Measurements from ENCODE around the gene THSD4.

THSD4 gene

GRCh38 chr15:71701808-71702207, 586.5 kb downstream of the THSD4 start:
- H3K27ac ChIP-seq, result no peak overlapping the region
- TF ChIP-seq ZFX (IDR thresholded peaks at IDR 0.05), result no peak
- no peak for TF ChIP-seq CTCF (conservative IDR thresholded peaks at IDR 0.05)

GRCh38 chr15:71702496-71702895, 587.2 kb downstream of the THSD4 start:
- no peak overlapping the region for H3K27ac ChIP-seq
- TF ChIP-seq ZFX (IDR thresholded peaks at IDR 0.05) (no peak), CTCF (conservative IDR thresholded peaks at IDR 0.05) (no peak)

DNA sequence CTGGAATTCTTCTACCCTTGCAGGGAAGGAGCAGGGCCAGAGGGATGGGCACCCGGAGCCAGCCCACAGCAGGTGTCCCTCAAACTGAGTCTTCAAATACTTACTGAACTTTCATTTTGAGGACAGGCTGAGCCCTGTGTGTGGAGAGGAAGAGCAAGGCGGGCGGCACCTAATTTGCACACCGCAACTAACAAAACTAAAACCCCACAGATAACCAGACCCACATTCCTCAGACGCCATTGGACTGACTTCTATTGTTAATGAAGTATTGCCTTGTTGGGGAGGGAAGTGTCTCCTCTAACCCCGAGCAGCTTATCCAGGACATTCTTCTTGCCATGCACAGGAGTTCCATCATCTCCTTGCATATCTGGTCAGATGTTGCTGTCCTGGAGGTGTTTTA, 589.9 kb downstream of the THSD4 start:
- TF ChIP-seq CTCF (conservative IDR thresholded peaks at IDR 0.05) (no peak), ZFX (IDR thresholded peaks at IDR 0.05) (no peak)
- no peak overlapping the region for H3K27ac ChIP-seq

- no peak overlapping the region for H3K27ac ChIP-seq
- TF ChIP-seq ZFX (IDR thresholded peaks at IDR 0.05) (no peak), CTCF (conservative IDR thresholded peaks at IDR 0.05) (no peak)
Measured at GRCh38 chr15:71706461-71707229, 591.4 kb downstream of the THSD4 start.

GRCh38 chr15:71707230-71708050, 592.2 kb downstream of the THSD4 start:
- TF ChIP-seq ZFX (IDR thresholded peaks at IDR 0.05), result no peak
- no peak for TF ChIP-seq CTCF (conservative IDR thresholded peaks at IDR 0.05)
- H3K27ac ChIP-seq, result no peak overlapping the region

- H3K27ac ChIP-seq, result no peak overlapping the region
- TF ChIP-seq CTCF (conservative IDR thresholded peaks at IDR 0.05) (no peak), ZFX (IDR thresholded peaks at IDR 0.05) (no peak)
Measured at GRCh38 chr15:71708051-71708429, 592.8 kb downstream of the THSD4 start.

DNA sequence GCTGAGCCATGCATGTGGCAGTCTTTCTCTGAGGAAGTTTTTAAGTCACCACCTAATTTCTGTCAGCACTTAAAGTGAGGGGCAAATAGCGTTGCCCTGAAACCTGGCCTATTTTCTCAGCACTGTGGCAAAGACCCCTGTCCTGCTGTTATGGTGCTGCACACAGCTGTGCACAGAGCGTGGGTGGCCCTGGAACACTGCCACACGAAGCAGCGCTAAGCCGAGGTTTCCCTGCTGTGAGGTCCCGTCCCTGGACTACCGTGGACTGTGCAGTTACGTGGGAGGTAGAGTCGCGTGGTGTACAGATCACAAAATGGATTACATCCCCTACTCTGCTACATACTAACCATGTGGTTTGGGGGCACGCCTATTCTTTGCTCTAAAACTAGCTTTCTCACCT, 593.5 kb downstream of the THSD4 start:
- no peak overlapping the region for H3K27ac ChIP-seq
- TF ChIP-seq ZFX (IDR thresholded peaks at IDR 0.05), result no peak
- TF ChIP-seq CTCF (conservative IDR thresholded peaks at IDR 0.05), result no peak

All from C4-2B (cell line).